CD1c-positive myeloid dendritic cell (primary cell): ENCODE results near the gene TUBA1C.
"Not testable (repeated sequence)": the region's sequence is repeated elsewhere in the genome, so short reads cannot be mapped to it uniquely, and the experiment has no call there.

ENCODE experiments used
- DNase-seq: peaks from one replicate; pipeline ENCODE4 v3.0.0-alpha.2; 2016; ENCODE audit errors: extremely low spot score

Gene TUBA1C

GRCh38 chr12:49255857-49256637, 8.8 kb upstream of the TUBA1C start:
- peak; percentile 21 for DNase-seq

DNA sequence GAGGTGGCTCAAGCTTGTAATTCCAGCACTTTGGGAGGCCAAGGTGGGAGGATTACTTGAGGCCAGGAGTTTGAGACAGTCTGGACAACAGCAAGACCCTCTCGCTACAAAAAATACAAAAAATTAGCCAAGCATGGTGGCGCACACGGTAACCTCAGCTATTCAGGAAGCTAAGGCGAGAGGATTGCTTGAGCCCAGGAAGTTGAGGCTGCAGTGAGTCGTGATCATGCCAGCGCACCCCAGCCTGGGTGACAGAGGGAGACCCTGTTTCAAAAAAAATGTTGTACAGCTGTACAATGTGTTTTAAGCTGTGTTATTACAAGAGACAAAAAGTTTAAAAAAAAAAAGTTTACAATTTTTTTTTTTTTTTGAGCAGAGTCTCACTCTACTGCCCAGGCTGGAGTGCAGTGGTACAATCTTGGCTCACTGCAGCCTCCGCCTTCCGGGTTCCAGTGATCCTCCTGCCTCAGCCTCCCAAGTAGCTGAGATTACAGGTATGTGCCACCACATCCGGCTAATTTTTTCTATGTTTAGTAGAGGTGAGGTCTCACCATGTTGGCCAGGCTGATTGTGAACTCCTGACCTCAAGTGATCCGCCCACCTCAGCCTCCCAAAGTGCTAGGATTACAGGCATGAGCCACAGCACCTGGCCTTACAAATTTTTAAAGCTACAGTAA, 7.2 kb upstream of the TUBA1C start:
- not testable (repeated sequence) for DNase-seq

DNA sequence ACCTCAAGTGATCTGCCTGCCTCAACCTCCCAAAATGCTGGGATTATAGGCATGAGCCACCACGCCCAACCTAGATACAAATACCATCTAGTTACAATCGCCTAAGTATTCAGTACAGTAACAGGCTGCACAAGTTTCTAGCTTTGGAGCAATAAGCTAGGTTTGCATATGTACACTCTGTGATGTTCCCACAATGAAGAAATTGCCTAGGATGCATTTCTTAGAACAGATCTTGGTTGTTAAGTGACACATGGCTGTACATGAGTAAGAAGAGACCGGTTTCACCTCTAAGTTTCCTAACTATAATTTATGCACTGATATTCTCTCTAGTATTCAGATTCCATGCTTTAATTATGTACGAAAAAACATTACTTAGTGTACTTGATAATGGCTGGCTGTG, 5.4 kb upstream of the TUBA1C start:
- no peak for DNase-seq

DNA sequence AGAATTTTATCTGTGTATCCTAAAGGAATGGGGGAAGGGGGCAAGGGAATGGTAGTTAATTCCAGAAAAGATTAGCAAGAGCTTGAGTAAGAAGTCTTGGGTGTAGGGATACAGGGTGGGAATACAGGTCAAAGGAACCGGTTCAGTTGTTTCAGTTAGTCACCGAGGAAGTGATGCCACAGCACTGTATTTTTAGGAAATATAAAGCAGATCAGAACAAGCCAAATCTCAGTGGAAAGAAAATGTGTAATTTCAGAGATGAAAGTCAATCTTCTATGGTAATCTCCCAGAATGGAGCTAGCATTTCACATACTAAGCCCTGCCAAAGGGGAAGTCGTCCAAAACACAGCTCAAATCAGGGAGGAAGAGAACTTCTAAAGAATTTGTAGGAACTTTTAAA, 4.7 kb upstream of the TUBA1C start:
- DNase-seq: peak; percentile 56

DNA sequence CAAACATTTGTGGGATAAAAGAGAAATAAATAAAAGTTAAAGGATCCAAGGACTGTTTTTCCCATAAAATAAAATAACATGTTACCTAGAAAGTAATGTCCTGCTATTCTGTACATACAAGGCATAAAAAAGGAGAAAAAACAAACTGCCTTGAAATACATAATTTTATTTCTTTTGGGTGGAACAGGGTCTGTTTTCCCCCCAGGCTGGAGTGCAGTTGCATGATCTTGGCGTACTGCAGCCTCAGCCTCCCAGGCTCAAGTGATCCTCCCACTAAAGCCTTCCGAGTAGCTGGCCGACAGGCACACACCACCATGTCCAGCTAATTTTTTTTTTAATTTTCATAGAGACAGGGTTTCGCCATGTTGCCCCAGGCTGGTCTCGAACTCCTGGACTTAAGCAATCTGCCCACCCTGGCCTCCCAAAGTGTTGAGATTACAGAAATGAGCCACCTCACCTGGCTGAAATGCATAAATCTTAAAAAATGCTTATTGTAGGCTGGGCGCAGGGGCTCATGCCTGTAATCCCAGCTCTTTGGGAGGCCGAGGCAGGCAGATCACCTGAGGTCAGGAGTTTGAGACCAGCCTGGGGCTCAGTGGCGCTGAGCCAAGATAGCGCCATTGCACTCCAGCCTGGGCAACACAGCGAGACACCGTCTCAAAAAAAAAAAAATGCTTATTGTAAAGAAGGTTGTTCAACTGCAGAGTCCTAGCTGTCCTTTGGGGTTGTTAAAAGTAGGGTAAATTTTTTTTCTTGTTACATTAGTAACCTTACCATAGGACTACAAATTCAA, 4.1 kb upstream of the TUBA1C start:
- no peak for DNase-seq

DNA sequence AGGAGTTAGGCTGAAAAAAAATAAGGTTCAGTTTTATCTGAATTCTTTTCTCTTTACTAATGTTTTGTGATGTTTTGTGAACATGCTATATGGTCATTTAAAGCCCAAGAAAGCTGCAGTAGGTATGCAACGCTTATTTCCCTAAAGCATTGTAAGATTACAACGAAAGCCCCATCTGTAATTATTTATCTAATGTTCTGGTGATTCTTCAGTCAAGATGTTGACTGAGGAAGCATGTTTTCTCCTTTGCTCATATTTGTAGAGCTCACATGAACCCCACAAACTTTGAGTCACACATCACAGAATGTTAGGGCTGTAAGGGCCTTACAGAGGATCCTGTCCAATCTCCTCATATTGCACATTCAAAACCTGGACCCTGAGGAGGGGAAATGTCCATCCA, 3.2 kb upstream of the TUBA1C start:
- DNase-seq: no peak

GRCh38 chr12:49263400-49263763, 1.5 kb upstream of the TUBA1C start:
- DNase-seq: no peak

- peak; percentile 63 for DNase-seq
Observed at GRCh38 chr12:49264466-49264872, 413 bp upstream of the TUBA1C start.

- not testable (repeated sequence) for DNase-seq
Observed at GRCh38 chr12:49269191-49269590, 4.3 kb downstream of the TUBA1C start.

GRCh38 chr12:49272790-49273725, 8.2 kb downstream of the TUBA1C start:
- no peak for DNase-seq

- no peak for DNase-seq
Observed at GRCh38 chr12:49273726-49274395, 9.0 kb downstream of the TUBA1C start.

DNA sequence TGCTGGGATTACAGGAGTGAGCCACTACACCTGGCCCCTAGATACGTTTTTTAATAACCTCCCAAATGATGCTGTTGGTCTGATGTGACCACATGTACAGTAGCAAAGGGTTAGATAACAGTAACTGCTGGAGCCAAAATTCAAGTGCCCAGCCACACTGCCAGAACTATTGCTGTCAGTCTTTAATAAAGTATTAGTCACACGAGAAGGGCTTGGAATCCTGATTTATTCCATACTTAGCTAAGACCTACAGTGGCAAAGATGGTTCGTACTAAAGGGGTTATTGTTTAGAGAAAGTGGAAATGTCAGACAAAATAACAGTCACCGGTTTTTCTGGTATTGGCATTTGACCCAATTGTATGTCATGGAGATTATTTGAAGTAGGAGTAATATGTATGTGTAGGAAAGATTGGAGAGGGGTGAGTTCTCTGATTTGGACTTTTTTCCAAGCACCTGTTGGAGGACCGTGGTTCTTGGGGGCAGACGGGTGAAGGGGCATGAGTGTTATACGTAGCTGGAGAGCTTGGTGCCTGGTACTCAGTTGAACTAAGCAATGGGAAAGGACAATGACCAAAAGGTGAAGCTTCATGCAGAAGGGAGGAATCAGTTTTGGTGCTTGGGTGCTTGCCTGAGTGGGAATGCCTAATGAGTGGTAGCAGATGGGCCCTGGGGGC, 9.7 kb downstream of the TUBA1C start:
- no peak for DNase-seq

GRCh38 chr12:49276304-49277290, 11.7 kb downstream of the TUBA1C start:
- no peak for DNase-seq

- no peak for DNase-seq
Observed at GRCh38 chr12:49277466-49277865, 12.6 kb downstream of the TUBA1C start.

- DNase-seq: peak; percentile 72
Observed at GRCh38 chr12:49279706-49280159, 14.9 kb downstream of the TUBA1C start.

- DNase-seq: not testable (repeated sequence)
Observed at GRCh38 chr12:49280545-49280944, 15.7 kb downstream of the TUBA1C start.

DNA sequence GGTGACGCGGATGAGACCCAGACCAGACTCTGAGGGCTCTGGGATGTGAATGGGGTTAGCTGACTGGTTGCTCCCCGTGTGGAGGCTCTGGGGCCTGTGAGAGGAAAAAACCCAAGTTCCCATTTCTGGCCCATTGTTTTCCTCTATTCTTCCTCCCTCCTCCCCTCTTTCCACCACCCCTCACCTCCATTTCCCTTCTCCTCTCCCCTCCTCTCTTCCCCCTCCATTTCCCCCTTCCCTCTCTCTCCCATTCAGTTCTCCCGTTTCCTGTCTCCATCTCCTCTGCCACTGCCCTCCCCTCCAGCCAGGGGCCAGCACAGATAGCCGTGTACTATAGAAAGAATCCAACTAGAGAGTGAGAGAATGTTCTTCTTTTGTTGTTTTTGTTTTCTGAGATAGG, 17.4 kb downstream of the TUBA1C start:
- no peak for DNase-seq

DNA sequence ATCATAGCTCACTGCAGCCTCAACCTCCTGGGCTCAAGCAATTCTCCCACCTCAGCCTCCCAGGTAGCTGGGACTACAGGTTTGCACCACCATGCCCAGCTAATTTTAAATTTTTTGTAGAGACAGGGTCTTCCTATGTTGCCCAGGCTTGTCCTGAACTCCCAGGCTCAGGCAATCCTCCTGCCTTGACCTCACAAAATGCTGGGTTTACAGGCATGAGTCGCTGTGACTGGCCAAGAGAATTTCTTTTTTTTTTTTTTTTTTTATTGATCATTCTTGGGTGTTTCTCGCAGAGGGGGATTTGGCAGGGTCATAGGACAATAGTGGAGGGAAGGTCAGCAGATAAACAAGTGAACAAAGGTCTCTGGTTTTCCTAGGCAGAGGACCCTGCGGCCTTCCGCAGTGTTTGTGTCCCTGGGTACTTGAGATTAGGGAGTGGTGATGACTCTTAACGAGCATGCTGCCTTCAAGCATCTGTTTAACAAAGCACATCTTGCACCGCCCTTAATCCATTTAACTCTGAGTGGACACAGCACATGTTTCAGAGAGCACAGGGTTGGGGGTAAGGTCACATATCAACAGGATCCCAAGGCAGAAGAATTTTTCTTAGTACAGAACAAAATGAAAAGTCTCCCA, 18.0 kb downstream of the TUBA1C start:
- DNase-seq: not testable (repeated sequence)
